HG03039 (cell line): Measurements from ENCODE around the gene ILK.
A peak's percentile ranks its signal among the peaks of the same experiment; 100 is the strongest.

Experiments used
- ATAC-seq: cut with Tn5 transposase; IDR thresholded peaks from one replicate; pipeline ENCODE4 v1.9.1; 2021; ENCODE audit warnings: mild to moderate bottlenecking, moderate library complexity; ENCODE audit not compliant: unreplicated experiment

Gene ILK

DNA sequence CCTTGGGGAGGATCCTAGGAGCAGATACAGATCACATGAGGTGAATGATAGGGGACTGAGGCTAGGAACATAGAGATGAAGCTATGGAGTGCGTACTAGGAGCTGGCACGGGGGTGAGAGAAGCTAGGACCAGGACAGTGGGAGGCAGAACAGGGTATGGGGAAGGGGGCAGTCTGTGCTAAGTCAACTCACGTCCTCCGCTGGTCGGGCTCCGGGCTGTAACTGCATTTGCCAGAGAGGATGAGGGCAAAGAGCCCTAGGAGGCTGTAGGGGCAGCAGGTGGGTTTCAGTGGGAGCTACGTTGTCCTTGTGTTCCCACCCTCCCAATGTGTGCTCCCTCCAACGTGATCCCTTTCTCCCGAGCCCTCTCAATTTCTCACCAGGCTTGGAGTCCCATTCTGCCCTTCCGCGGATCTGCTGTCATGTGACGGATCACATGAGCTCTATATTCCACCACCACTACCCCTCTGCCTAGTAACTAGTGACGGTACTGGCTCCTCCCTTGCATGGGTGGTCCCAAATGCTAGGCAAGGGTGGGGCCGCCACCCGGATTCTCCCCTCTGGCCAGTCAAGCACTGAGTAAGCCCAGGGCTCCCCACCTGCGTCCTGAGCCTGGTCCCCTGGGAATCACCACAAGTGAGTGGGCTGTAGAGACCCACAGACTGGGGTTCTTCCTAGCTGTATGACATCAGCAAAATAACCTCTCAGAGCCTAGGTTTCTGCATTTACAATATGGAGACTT, 15.6 kb downstream of the ILK start, which contains the start of gene TPP1:
TSS of gene TPP1 (minus strand) at position 419 of the 742 bp plus-strand sequence. CDS start at position 397, 22 bp downstream.
- peak; percentile 96 for ATAC-seq

DNA sequence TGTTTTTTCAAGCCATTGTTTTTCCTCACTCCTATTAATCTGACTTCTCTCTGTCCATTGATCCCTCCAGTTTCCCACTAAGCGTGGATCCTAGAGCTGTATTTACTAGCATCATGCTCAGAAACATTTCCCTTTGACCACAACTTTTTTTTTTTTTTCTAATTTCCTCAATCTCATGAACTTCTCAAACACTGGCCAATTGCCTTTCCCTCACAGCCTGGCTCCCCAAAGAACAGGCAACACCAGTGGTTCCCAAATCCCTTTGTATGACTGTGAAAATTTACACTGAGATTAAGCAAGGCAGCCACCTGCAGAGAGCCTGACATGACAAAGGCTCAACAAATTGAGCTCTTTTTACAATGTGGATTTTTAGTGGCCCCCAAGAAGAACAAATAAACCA, 17.1 kb downstream of the ILK start:
- no peak for ATAC-seq

DNA sequence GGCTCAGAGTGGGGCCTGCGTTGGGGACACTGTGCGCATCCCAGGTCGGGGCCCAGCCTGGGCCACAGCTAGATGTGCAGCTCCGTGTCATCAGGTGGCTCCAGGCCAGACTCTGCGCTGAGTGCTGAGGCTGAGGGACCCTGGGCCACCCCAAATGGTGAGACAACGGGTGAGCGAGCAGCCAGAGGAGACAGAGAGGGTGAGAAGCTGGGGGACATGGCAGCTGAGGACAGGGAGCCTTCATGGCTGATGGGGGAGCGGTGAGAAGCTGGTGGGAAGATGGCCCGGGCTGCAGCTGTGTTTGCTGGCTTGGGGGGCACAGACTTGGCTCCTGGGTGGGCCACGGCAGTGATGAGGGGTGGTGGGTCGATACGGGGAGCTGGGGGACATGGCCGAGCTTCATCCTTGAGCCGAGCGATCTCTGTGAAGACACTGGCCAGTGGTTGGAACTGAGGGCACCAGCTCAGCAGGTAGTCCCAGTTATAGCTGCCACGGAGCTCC, 18.2 kb downstream of the ILK start:
- ATAC-seq = no peak

DNA sequence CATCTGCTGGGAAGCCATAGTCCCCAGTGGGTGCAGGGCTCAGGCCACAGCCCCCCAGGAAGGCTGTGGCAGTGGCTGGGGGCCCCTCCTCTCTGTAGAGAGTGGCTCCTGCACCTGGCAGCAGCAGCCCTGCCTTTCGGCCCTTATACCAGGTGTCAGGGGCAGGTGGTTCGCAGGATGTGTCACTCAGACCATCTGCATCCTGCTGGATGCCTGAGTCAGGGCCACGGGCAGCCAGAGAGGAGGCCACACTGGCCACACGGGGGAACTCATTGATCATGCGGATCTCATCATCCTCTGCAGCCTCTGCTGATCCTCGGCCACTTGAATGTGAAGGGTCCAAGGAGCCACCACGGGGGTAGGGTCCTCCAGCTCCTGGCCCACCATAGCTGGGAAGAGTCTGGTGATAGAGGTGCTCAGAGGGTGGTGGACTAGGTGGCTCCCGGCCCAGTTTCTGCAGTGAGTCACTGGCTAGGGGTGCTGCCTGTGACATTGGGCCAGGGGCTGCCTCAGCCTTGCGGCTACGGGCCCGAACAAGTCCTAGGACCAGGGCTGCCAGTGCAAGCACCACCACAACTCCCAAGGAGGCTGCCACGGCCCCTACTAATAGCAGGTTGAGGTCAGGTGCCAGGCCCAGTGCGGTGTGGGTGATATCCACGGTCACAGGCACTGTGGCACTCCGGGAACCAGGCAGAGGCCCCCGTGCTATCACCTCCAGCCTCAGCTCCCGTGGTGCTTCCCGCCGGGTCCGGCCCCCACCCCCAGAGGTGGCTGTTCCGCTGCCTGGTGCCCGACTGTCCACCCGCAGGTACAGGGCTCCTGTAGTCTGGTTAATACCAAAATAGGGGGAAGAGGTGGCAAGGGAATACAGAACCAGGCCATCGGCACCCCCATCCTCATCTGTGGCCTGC, 18.9 kb downstream of the ILK start:
- no peak for ATAC-seq

DNA sequence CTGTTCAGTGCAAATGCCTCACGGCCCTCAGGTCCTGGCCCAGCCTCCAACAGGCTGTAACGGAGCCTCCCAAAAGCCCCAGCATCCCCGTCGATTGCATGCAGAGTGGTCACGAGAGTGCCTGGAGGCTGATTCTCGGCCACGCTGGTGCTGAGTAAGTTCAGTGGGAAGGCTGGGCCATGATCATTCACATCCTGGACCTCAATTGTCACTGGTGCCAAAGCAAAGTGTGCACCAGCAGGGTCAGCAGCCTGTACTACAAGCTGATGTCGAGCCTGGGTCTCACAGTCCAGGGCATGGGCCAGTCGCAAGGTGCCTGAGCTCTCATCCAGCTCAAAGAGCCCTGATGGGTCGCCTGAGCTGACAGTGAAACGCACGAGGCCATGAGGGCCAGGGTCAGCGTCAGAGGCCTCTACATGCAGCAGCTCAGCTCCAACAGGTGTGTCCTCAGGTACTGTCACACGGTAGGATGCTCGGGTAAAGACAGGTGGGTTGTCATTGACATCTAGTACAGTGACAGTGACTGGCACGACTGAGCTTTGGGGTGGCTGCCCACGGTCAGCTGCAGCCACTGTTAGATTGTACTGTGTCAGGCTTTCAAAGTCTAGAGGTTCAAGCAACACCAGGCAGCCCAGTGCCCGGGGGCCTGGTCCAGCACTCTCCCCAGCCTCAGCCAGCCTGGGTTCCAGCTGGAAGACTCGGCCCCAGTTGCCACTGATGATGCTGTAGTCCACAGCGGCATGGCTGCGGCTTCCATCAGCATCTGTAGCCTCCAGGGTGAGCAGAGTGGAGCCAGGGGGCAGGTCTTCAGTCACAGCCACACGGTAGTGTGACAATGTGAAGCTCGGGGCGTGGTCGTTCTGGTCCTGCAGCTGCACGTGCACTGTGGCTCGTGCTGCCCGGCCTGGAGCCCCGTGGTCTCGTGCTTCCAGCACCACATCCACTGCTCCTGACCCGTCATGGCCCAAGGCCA, 20.1 kb downstream of the ILK start:
- ATAC-seq = no peak

DNA sequence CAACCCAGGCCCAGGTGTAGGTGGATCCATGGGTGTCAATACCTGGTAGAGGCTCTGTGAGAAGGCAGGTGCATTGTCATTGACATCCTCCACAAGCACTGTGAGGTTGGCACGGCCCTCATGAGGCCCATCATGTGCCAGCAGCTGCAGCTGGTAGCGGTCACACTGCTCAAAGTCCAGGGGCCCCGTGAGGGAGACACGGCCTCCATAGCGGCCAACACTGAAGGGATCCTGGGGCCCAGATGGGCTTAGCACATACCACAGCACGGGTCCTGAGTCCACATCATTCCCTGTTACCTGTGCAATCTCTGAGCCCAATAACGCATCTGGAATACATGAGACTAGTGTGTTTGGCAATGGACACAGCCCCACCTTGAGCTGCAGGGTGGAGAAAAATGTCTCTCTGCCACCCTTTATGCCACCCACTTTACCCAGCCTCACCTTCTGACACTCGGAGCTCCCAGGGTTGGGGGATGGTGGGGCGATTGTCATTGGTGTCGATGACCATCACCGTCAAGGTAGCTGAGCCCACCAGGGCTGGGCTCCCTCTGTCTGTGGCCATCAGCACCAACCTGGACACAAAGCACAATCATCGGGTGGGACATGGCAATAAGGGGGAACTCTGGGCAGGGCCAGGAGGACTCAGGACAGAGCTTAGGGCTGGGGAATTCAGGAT, 21.7 kb downstream of the ILK start:
- no peak for ATAC-seq

DNA sequence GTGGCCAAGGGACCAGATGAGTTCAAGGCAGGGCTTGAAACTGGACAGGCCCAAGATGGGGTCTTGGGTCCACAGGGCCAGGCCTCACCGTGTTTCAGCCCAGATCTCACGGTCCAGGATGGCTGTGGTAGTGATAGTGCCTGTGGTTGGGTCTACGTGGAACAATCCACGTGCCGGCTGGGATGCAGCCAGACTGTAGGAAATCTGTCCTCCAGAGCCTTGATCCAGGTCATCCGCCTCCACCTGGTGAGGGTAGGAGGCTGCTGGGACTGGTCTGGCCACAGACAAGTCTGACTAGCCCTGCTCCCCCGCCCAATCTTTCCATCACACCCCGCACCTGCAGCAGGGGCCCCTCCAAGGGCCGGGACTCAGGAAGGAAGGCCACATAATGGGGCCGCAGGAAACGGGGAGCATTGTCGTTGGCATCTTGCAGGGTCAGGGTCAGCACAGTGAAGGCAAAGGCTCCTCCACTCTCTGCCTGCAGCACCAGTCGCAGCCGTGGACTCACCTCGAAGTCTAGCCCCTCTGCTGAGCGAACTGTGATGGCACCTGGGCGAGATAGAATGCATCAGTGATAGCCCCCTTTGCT, 22.4 kb downstream of the ILK start:
- ATAC-seq = no peak

DNA sequence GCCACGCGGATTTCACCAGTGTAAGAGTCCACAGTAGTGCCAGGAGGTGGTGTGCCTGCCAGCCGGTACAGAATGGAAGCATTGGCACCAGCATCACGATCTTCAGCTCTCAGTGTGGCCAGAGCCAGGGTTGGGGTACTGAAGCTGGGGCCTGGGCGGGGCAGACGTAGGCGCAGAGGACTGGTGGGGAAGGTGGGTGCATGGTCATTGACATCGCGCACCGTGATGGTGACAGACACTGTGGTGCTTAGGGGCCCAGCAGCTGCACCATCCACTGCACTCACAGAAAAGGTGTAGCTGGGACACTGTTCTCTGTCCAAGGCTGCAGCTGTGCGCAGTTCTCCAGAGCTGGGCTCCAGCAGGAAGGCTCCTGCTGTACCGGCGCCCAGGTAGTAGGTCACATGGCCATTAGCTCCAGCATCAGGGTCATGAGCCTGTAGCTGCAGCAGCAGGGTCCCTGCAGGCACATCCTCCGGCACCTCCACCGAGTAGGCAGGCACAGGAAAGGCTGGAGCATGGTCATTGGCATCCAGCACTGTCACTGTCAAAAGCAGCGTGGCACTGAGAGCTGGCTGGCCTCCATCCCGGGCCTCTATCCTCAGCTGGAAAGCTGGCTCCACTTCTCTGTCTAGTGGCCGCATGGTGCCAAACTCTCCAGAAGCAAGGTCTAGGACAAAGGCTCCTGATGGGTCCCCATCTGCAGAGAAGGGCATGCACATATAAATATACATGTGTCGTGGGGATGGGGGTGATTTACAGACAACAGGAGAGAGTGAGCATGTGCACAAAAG, 23.6 kb downstream of the ILK start:
- no peak for ATAC-seq

DNA sequence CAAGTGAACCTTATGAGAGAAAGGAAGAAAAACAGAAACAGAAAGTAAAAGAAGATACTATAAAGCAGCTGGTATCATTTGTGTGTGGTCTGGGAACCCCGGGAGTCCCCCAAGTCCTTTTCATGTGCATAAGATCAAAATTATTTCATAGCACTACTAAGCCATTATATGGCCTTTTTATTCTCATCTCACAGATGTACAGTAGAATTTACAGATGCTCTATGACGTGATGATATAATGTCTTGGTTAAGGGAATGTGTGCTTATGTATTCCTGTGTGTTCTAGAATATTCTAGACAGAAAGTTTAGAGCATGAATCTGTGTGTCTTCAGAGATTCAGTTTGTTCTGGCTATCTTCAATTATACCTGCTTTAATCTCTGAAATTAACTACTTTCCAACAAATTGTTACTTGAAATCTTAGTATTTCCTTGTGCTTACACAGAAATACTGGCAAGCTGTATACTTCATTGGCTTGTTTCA, 24.2 kb downstream of the ILK start:
- ATAC-seq = no peak

DNA sequence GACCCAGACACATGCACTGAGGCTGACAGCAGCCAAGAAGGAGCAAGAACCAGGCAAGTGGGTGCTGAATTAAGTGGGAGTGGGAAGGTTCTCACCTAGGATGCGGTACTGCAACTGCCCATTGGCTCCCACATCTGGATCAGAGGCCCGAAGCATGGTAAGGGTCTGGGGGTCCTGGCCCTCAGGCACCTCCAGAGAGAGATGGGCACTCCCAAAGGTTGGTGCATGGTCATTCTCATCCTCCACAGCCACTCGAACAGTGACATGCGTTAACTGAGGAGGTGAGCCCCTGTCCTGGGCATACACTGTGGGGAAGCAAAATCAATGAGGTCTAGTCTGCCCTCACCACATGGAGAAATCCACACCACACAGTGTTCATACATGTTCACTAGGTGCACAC, 25.0 kb downstream of the ILK start:
- no peak for ATAC-seq

DNA sequence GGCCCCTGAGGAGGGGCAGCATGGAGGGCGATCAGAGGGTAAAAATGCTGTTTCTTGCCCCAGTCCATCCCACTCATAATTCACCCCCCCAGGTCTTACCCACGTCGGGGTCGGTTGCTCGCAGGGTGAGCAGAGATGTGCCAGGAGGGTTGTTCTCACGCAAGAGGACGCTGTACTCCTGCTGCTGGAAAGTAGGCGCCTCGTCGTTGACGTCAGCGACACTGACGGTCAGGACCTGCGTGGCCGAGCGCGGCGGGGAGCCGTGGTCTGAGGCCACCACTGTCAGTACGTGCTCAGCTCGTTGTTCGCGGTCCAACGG, 26.0 kb downstream of the ILK start:
- ATAC-seq = no peak

DNA sequence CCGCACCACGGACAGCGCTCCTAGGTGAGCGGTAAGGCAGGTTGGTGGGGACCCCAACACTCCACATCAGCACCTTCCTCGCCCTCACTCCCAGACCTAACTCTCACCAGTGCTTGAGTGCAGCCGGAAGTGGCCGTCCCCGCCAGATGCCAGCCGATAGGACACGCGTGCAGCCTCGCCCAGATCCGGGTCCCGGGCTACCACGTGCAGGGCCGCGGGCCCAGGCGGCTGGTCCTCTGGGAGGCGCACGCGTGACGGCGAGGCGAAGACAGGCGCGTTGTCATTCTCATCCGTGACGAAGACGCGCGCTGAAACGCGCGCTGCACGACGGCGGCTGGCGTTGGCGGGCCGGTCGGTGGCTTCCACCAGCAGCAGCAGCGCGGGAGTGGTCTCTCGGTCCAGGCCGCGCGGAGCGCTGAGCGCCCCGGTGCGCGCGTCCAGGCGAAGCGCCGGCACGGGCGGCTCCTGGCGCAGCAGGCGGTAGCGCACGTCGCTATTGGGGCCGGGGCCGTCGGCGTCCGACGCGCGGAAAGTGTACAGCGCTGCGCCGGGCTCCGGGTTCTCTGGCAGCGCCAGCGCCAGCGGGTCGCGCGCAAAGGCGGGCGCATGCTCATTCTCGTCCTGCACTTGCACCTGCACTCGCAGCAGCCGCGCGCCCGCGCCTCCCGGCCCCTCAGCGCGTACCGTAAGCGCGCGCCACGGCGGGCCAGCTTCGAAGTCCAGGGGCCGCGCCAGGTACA, 26.5 kb downstream of the ILK start:
- ATAC-seq = no peak

DNA sequence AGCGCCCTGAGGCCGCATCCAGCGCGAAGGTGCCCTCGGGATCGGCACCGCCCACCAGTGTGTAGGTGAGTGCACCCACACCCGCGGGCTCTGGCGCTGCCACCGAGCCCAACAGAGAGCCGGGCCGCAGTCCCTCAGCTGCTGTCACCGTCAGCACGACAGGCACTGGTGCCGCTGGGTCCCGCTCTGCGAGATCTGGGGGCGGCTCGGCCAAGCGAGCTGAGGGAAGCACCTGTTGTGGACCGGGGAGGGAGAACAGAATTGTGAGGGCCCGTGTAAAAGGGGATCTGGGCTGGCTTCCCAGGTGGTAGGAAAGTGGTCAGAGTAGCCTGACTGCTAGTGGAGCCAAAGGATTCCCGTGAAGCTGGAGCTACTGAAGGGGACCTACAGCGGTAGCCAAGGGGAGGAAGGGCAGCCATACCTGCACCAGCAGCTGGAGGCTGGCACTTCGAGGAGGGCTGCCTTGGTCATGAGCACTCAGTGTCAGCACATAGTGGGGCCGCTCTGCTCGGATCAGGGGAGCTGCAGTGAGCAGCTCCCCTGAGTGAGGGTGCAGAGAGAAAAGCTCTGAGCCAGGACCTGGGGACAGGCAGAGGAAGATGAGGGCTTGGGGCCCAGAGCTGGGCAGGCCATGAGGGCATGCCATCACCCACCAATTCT, 27.2 kb downstream of the ILK start:
- ATAC-seq = no peak

DNA sequence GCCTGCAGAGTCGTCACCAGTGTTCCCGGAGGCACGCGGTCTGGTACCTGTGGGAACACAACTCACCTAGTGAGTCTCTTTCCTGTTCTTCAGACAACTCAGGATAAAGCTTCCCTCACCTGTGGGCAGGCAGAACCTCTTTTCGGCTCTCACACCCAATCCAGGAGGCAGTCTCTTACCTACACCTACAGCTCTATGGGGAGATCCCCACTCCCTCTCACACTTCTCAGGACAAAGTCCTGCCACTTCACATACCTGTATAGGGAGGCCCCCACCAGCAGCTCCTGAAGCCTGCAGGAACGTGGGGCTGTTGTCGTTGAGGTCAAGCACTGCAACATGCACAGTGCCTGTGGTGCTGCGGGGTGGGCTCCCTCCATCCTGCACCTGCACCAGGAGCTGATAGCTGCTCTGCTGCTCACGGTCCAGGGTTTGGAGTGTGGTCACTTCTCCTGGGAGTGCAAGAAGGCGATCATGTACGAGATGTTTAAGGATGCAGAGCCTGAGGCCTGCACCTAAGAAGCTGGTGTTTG, 27.9 kb downstream of the ILK start:
- ATAC-seq = no peak

DNA sequence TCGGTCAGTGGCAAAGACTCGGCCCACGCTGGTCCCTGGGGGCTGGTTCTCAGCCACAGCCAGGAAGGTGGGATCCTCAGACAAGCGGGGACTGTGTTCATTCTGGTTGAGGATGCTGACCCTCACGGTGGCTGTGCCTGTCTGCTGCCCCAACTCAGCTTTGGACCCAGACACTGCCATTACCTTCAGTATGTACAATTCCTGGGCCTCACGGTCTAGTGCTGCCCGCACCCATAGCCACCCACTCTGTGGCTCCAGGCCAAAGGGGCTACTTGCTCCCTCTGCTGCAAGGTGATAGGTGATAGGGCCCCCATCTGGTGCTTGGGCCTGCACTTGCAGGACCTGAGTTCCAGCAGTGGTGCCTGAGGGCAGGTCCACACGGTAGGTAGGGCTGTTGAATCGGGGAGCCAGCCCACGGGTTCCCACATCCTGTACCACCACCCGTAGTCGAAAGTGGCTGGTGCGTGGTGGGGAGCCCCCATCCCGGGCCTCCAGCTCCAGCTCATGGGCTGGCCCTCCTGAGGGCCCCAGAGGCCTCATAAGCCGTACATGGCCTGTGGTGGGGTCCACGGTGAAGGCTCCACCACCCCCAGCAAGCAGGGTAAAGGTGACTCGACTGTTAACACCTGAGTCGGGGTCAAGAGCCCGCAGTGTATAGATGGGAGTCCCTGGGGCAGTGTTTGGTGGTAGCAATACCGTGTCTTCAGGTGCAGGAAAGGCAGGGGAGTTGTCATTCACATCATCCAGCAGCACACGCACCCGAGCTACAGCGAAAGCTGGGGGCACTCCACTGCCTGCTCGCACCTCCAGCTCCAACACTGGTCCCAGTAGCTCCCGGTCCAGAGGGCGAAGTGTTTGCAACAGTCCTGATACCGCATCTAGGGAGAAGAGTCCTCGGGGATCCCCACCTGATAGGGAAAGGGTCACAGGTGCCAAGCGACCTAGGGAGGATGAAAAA, 28.8 kb downstream of the ILK start:
- no peak for ATAC-seq
